ENCODE measurements around the gene ARF6.

ARF6 gene

DNA sequence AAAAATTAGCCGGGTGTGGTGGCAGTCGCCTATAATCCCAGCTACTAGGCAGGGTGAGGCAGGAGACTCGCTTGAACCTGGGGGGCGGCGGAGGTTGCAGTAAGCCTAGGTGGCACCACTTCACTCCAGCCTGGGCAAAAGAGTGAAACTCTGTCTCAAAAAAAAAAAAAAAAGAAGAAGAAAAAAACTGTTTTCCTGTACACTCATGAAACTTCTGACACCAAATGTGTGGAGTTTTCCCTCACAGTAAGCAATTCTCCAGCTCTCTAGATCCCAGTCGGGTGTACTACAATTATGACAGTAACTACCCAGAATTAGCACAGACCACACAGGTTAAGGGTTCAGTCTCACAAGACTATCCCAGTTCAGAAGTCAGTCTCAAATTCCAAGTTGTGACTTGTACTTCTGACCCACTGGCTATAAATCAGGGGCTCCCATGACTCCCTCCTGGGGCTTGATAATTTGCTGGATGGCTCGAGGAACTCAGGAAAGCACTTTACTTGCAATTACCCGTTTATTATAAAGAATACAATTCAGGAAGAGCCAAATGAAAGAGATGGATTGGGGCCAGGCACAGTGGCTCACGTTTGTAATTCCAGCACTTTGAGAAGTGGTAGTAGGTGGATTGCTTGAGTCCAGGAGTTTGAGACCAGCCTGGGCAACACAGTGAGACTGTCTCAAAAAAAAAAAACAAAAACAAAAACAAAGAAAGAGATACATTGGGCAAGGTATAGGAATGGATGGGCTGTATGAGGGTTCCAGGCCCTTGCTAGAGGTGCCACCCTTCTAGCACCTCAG is 12.4 kb upstream of the ARF6 start:
- Histone ChIP-seq H3K4me2 (peak overlapping the region; percentile 13; the same call in 1 of the 2 replicates), H3K27ac (peak overlapping the region; percentile 28; the same call in 1 of the 2 replicates), H3K79me2 (ENCODE audit: insufficient read depth, low read depth) (no peaks in the 10 kb centered on the region), H3K4me3 (IDR thresholded peaks at IDR 0.05; ENCODE audit: insufficient read depth, low read depth, low read length) (no peak overlapping the region), H3K27me3 (ENCODE audit: insufficient read depth, low read depth) (no peaks in the 10 kb centered on the region), H3K9ac (no peak overlapping the region), H4K20me1 (ENCODE audit: insufficient read depth) (no peaks in the 10 kb centered on the region), H3K36me3 (ENCODE audit: insufficient read depth) (no peaks in the 10 kb centered on the region), H2AFZ (ENCODE audit: low read depth) (peak overlapping the region; percentile 6; the same call in 1 of the 2 replicates), H3K4me1 (ENCODE audit: low read depth, poor library complexity, severe bottlenecking) (peaks cover 23% of the 10 kb centered on the region)
- TF ChIP-seq, protein P1, sequence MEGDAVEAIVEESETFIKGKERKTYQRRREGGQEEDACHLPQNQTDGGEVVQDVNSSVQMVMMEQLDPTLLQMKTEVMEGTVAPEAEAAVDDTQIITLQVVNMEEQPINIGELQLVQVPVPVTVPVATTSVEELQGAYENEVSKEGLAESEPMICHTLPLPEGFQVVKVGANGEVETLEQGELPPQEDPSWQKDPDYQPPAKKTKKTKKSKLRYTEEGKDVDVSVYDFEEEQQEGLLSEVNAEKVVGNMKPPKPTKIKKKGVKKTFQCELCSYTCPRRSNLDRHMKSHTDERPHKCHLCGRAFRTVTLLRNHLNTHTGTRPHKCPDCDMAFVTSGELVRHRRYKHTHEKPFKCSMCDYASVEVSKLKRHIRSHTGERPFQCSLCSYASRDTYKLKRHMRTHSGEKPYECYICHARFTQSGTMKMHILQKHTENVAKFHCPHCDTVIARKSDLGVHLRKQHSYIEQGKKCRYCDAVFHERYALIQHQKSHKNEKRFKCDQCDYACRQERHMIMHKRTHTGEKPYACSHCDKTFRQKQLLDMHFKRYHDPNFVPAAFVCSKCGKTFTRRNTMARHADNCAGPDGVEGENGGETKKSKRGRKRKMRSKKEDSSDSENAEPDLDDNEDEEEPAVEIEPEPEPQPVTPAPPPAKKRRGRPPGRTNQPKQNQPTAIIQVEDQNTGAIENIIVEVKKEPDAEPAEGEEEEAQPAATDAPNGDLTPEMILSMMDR (conservative IDR thresholded peaks at IDR 0.05; ENCODE audit: low read depth, low read length) = no peak

DNA sequence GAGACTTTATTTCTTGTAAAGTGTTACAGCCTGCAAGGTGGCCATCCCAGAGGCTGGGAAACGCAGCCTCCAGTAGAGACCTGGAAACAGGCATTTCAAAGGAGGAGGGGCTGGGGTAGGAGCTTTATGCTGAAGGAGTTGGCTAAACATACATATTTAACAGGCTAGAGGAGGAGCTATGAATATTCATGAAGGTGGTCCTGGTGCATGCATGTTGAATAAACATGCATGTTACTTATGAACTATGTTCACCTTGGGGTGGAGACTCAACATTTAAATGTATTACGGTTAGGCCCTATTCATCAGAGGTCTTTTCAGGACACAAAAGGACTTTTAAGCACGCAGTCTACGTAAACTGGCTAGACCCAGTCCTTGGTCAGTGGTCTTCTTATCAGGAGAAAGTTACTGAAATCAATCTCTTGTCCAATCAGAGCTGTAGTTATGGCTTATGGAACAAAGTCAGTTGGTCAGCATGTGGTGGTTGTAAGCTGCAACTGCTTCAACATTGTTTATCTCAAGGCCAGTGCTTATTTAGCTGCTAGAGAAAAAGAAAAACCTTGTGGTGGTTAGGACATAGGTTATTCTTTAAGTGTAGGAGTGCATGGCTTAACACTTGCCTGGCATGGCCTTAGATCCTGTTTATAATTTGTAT is 11.4 kb upstream of the ARF6 start:
- no peak overlapping the region for H3K4me3 ChIP-seq (IDR thresholded peaks at IDR 0.05; ENCODE audit: insufficient read depth, low read depth, low read length)
- no peak overlapping the region for H3K4me2 ChIP-seq
- H4K20me1 ChIP-seq (ENCODE audit: insufficient read depth) = no peaks in the 10 kb centered on the region
- no peak overlapping the region for H2AFZ ChIP-seq (ENCODE audit: low read depth)
- TF ChIP-seq, protein P1 (conservative IDR thresholded peaks at IDR 0.05; ENCODE audit: low read depth, low read length) = no peak
- no peak overlapping the region for H3K9ac ChIP-seq
- peaks cover 23% of the 10 kb centered on the region for H3K4me1 ChIP-seq (ENCODE audit: low read depth, poor library complexity, severe bottlenecking)
- no peak overlapping the region for H3K27ac ChIP-seq
- H3K36me3 ChIP-seq (ENCODE audit: insufficient read depth) = no peaks in the 10 kb centered on the region
- H3K27me3 ChIP-seq (ENCODE audit: insufficient read depth, low read depth) = no peaks in the 10 kb centered on the region
- no peaks in the 10 kb centered on the region for H3K79me2 ChIP-seq (ENCODE audit: insufficient read depth, low read depth)

DNA sequence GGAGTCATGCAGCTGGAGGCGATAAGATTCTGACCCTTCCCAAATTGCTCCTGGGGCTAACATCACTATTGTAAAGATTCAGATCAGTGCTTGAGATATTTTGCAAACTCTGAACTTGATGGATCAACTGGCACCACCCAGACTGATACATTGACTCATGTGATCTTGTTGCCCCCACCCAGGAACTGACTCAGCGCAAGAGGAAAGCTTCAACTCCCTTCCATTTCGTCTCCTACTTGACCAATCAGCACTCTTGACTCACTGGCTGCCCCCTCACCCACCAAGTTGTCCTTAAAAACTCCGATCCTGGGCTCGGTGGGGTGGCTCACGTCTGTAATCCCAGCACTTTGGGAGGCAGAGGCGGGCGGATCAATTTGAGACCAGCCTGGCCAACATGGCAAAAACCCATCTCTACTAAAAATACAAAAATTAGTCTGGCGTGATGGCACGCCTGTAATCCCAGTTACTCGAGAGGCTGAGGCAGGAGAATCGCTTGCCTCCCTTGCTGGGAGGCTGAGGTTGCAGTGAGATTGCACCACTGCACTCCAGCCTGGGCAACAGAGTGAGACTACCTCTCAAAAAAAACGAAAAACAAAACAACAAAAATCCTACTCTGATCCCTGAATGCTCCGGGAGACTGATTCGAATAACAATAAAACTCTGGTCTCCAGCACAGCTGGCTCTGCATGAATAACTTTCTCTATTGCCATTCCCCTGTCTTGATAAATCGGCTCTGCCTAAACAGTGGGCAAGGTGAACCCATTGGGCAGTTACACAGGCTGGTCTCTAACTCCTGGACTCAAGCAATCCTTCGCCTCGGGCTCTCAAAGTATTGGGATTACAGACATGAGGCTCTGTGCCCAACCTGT is 9.8 kb upstream of the ARF6 start:
- no peaks in the 10 kb centered on the region for H3K36me3 ChIP-seq (ENCODE audit: insufficient read depth)
- TF ChIP-seq, protein P1 (conservative IDR thresholded peaks at IDR 0.05; ENCODE audit: low read depth, low read length) = no peak
- H3K4me2 ChIP-seq = no peak overlapping the region
- no peak overlapping the region for H3K4me3 ChIP-seq (IDR thresholded peaks at IDR 0.05; ENCODE audit: insufficient read depth, low read depth, low read length)
- H3K27me3 ChIP-seq (ENCODE audit: insufficient read depth, low read depth) = no peaks in the 10 kb centered on the region
- no peak overlapping the region for H2AFZ ChIP-seq (ENCODE audit: low read depth)
- no peak overlapping the region for H3K9ac ChIP-seq
- H3K4me1 ChIP-seq (ENCODE audit: low read depth, poor library complexity, severe bottlenecking) = peaks cover 23% of the 10 kb centered on the region
- no peaks in the 10 kb centered on the region for H4K20me1 ChIP-seq (ENCODE audit: insufficient read depth)
- no peaks in the 10 kb centered on the region for H3K79me2 ChIP-seq (ENCODE audit: insufficient read depth, low read depth)
- H3K27ac ChIP-seq = no peak overlapping the region

DNA sequence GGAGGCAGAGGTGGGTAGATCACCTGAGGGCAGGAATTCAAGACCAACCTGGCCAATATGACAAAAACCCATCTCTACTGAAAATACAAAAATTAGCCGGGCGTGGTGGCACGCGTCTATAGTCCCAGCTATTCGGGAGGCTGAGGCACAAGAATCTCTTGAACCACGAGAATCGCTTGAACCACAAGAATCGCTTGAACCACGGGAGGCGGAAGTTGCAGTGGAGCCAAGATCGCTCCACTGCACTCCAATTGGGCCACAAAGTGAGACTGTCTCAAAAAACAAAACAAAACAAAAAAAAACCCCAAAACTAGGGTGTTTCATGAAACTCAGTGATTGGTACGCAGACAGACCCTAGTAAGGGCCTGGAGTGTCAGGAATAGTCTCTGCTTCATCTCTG is 6.4 kb upstream of the ARF6 start:
- no peaks in the 10 kb centered on the region for H3K36me3 ChIP-seq (ENCODE audit: insufficient read depth)
- TF ChIP-seq, protein P1 (conservative IDR thresholded peaks at IDR 0.05; ENCODE audit: low read depth, low read length) = no peak
- no peak overlapping the region for H2AFZ ChIP-seq (ENCODE audit: low read depth)
- H3K79me2 ChIP-seq (ENCODE audit: insufficient read depth, low read depth) = no peaks in the 10 kb centered on the region; the same call in 1 of the 2 replicates
- H3K27me3 ChIP-seq (ENCODE audit: insufficient read depth, low read depth) = no peaks in the 10 kb centered on the region
- no peaks in the 10 kb centered on the region for H4K20me1 ChIP-seq (ENCODE audit: insufficient read depth)
- no peak overlapping the region for H3K4me2 ChIP-seq
- H3K4me3 ChIP-seq (IDR thresholded peaks at IDR 0.05; ENCODE audit: insufficient read depth, low read depth, low read length) = no peak overlapping the region
- H3K27ac ChIP-seq = no peak overlapping the region
- no peak overlapping the region for H3K9ac ChIP-seq
- peaks cover 6% of the 10 kb centered on the region for H3K4me1 ChIP-seq (ENCODE audit: low read depth, poor library complexity, severe bottlenecking)

Measured in KMS-11 (cell line).